HepG2 (cell line): Measurements from ENCODE around the gene ABT1. TPM values are rescaled to one million over a fixed set of nuclear protein-coding genes. Genes with fewer than 3 reads are reported as not detected.

Experiments
- CEBPB ChIP-seq: IDR thresholded peaks from 2 replicates; pipeline ENCODE4 v1.6.1; 2011; ENCODE audit warnings: low read depth, low read length, improper control_type of control experiment, borderline replicate concordance
- CHD4 ChIP-seq: fragments of 200-600 bp; sonication (generic); IDR thresholded peaks from 2 replicates; pipeline ENCODE4 v1.7.0; 2017; ENCODE audit warnings: mild to moderate bottlenecking, low read length, borderline replicate concordance
- ETV6 ChIP-seq: sonication (generic); formaldehyde crosslinking; conservative IDR thresholded peaks from 2 replicates; pipeline ENCODE4 v1.4.0; 2020; ENCODE audit warnings: missing genetic modification reagents
- SAFB2 ChIP-seq: sonication (generic); formaldehyde crosslinking; IDR thresholded peaks from 2 replicates; pipeline ENCODE4 v1.5.1; 2020; ENCODE audit warnings: missing genetic modification reagents, low read depth, mild to moderate bottlenecking, borderline replicate concordance
- TRIM24 ChIP-seq: sonication (generic); formaldehyde crosslinking; IDR thresholded peaks from 2 replicates; pipeline ENCODE4 v1.8.0; 2022; ENCODE audit warnings: mild to moderate bottlenecking, missing genetic modification reagents
- TSC22D2 ChIP-seq: sonication (generic); formaldehyde crosslinking; IDR thresholded peaks from 2 replicates; pipeline ENCODE4 v1.5.1; 2020; ENCODE audit warnings: missing genetic modification reagents, mild to moderate bottlenecking, borderline replicate concordance
- U2AF2 ChIP-seq: fragments of 200-400 bp; formaldehyde crosslinking; IDR thresholded peaks from 2 replicates; pipeline ENCODE4 v1.6.1; 2017; ENCODE audit warnings: low read depth, mild to moderate bottlenecking, low read length
- ZNF253 ChIP-seq: sonication (generic); formaldehyde crosslinking; IDR thresholded peaks from 2 replicates; pipeline ENCODE4 v1.8.0; 2022; ENCODE audit warnings: mild to moderate bottlenecking, missing genetic modification reagents, borderline replicate concordance
- ZNF362 ChIP-seq: sonication (generic); formaldehyde crosslinking; IDR thresholded peaks from 2 replicates; pipeline ENCODE4 v1.4.0; 2020; ENCODE audit warnings: missing genetic modification reagents, mild to moderate bottlenecking, borderline replicate concordance
- ZNF367 ChIP-seq: sonication (generic); formaldehyde crosslinking; IDR thresholded peaks from 2 replicates; pipeline ENCODE4 v1.4.0; 2020; ENCODE audit warnings: missing genetic modification reagents, borderline replicate concordance
- ZNF431 ChIP-seq: sonication (generic); formaldehyde crosslinking; IDR thresholded peaks from 2 replicates; pipeline ENCODE4 v1.9.0; 2022; ENCODE audit warnings: missing genetic modification reagents, low read depth, mild to moderate bottlenecking, borderline replicate concordance
- ZNF441 ChIP-seq: sonication (generic); formaldehyde crosslinking; IDR thresholded peaks from 2 replicates; pipeline ENCODE4 v1.7.0; 2021; ENCODE audit warnings: missing genetic modification reagents, borderline replicate concordance
- ZNF446 ChIP-seq: sonication (generic); formaldehyde crosslinking; IDR thresholded peaks from 2 replicates; pipeline ENCODE4 v1.5.0; 2020; ENCODE audit warnings: mild to moderate bottlenecking, missing genetic modification reagents
- ZNF460 ChIP-seq: sonication (generic); formaldehyde crosslinking; IDR thresholded peaks from 2 replicates; pipeline ENCODE4 v1.5.1; 2020; ENCODE audit warnings: missing genetic modification reagents, mild to moderate bottlenecking, borderline replicate concordance
- ZNF83 ChIP-seq: sonication (generic); formaldehyde crosslinking; IDR thresholded peaks from 2 replicates; pipeline ENCODE4 v1.4.0; 2020; ENCODE audit warnings: missing genetic modification reagents, mild to moderate bottlenecking, borderline replicate concordance
- ZUFSP ChIP-seq: sonication (generic); formaldehyde crosslinking; IDR thresholded peaks from 2 replicates; pipeline ENCODE4 v1.9.0; 2021; ENCODE audit warnings: missing genetic modification reagents, mild to moderate bottlenecking, borderline replicate concordance
- polyA plus RNA-seq, 8 experiments: library from polyadenylated mRNA; depleted of rRNA in 3 of 8; stranded (reverse) in 7 of 8; unstranded in 1 of 8; fragments of >200 nt; fragmentation: Illumina TruSeq in 4 of 8; extraction: Trizol in 4 of 8; gene quantifications; 2 replicates each; pipeline versions ENCODE4 v1.2.1 to v1.2.3, GENCODE V29; 2011 to 2016; ENCODE audit warnings: low read depth in 4 of 8, missing spikeins in 1 of 8, mixed read lengths in 1 of 8; ENCODE audit not compliant: insufficient read depth in 1 of 8
- total RNA-seq, 5 experiments: library from RNA; depleted of rRNA; stranded (reverse); fragments of >200 nt; fragmentation: Illumina TruSeq; extraction: Trizol; gene quantifications; 2 replicates each; pipeline ENCODE4 v1.2.3, GENCODE V29; 2016; ENCODE audit warnings: low read depth in 1 of 5
- TF ChIP-seq, protein P1 (sequence below): sonication (generic); formaldehyde crosslinking; IDR thresholded peaks from 2 replicates; pipeline ENCODE4 v1.4.0; 2020; ENCODE audit warnings: missing genetic modification reagents, mild to moderate bottlenecking, borderline replicate concordance

The ABT1 gene
- total and polyA plus RNA-seq, 2 of the 13 experiments (the other 11 are each of a cell fraction or from before 2014, with no cell fraction given) = 38.4 TPM

DNA sequence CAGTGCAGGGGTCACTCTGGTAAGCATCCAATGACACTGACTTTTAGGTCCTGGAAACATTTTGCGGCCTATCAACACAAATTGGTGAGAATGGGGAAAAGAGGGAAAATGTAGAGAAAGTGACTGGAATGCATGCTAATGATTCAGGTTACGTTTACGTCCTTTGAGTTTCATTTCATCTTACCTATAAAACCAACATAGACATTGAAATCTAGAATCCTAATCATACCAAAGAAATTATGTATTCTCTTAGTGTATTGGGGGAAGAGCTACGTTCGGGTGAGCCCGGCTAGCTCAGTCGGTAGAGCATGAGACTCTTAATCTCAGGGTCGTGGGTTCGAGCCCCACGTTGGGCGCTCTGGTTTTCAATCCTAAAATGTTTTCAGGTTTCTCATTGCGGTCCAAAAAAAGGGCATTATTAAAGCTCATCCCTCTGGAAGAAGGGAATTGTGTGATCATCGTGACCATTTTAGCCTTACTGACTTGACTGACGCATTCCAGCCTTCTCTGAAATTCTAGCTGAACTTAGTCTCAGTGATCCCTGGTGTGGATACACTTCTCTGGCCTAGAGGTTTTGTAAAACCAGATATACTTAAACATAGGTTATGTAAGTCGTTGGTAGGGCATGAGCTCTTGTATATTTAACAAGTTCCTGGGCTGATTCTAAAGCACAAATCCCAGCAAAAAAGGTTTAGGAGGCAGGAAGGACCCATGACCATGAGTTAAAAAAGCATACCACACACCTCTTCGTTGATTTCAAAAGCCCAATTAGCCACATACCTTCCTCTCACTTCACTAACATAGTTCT lies 40.3 kb upstream of the ABT1 start (continued):
- TF ChIP-seq ZNF253 (CRISPR knock-in tag) = no peak
- no peak for TF ChIP-seq ETV6 (CRISPR knock-in tag)
- no peak for TF ChIP-seq ZUFSP (CRISPR knock-in tag)
- no peak; the same call in 1 of the 2 replicates for TF ChIP-seq ZNF367 (CRISPR knock-in tag)
- no peak for TF ChIP-seq SAFB2 (CRISPR knock-in tag)
- TF ChIP-seq U2AF2 = no peak
- TF ChIP-seq ZNF431 (CRISPR knock-in tag) = no peak; the same call in 1 of the 2 replicates
- TF ChIP-seq CHD4 = peak; percentile 79; the same call in 1 of the 2 replicates
- TF ChIP-seq TSC22D2 (CRISPR knock-in tag) = no peak; the same call in 1 of the 2 replicates
- TF ChIP-seq CEBPB = no peak
- TF ChIP-seq ZNF446 = no peak
- no peak for TF ChIP-seq ZNF441 (CRISPR knock-in tag)
- TF ChIP-seq TRIM24 = no peak
- no peak for TF ChIP-seq ZNF460 (CRISPR knock-in tag)
- TF ChIP-seq, protein P1, sequence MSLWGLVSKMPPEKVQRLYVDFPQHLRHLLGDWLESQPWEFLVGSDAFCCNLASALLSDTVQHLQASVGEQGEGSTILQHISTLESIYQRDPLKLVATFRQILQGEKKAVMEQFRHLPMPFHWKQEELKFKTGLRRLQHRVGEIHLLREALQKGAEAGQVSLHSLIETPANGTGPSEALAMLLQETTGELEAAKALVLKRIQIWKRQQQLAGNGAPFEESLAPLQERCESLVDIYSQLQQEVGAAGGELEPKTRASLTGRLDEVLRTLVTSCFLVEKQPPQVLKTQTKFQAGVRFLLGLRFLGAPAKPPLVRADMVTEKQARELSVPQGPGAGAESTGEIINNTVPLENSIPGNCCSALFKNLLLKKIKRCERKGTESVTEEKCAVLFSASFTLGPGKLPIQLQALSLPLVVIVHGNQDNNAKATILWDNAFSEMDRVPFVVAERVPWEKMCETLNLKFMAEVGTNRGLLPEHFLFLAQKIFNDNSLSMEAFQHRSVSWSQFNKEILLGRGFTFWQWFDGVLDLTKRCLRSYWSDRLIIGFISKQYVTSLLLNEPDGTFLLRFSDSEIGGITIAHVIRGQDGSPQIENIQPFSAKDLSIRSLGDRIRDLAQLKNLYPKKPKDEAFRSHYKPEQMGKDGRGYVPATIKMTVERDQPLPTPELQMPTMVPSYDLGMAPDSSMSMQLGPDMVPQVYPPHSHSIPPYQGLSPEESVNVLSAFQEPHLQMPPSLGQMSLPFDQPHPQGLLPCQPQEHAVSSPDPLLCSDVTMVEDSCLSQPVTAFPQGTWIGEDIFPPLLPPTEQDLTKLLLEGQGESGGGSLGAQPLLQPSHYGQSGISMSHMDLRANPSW (CRISPR knock-in tag) = no peak
- TF ChIP-seq ZNF83 (CRISPR knock-in tag) = no peak
- peak; percentile 78; the same call in 1 of the 2 replicates for TF ChIP-seq ZNF362
